Mesendoderm (in vitro differentiated cells): ENCODE results near the gene ATXN2L. TPM values are rescaled to one million over a fixed set of nuclear protein-coding genes. Genes with fewer than 3 reads are reported as not detected.
A peak's percentile ranks its signal among the peaks of the same experiment; 100 is the strongest.

ENCODE experiments used
- DNase-seq: peaks from one replicate; pipeline ENCODE4 v3.0.0; 2013
- H2AK5ac ChIP-seq: 2 replicates; pipeline ENCODE4 v1.6.1; 2013; ENCODE audit warnings: low read length, inconsistent platforms
- H2BK120ac ChIP-seq: 2 replicates; pipeline ENCODE4 v1.6.1; 2013; ENCODE audit warnings: low read depth, mild to moderate bottlenecking, low read length, moderate library complexity, mixed read lengths
- H2BK15ac ChIP-seq: replicated peaks from 2 replicates; pipeline ENCODE4 v1.6.1; 2013; ENCODE audit warnings: low read depth, mild to moderate bottlenecking, moderate library complexity
- H2BK5ac ChIP-seq: 2 replicates; pipeline ENCODE4 v1.6.1; 2013; ENCODE audit warnings: low read length, inconsistent platforms
- H3K18ac ChIP-seq: 2 replicates; pipeline ENCODE4 v1.6.1; 2013; ENCODE audit warnings: mild to moderate bottlenecking, low read length, mixed read lengths
- H3K23ac ChIP-seq: one replicate; pipeline ENCODE4 v1.6.1; 2013; ENCODE audit warnings: low read length
- H3K27ac ChIP-seq: 2 replicates; pipeline ENCODE4 v1.5.1; 2013; ENCODE audit warnings: low read depth, mild to moderate bottlenecking, inconsistent platforms, low read length, moderate library complexity
- H3K27me3 ChIP-seq: 2 replicates; pipeline ENCODE4 v1.6.1; 2013; ENCODE audit warnings: low read length, control low read depth, mild to moderate bottlenecking, inconsistent platforms; ENCODE audit not compliant: insufficient read depth, poor library complexity
- H3K36me3 ChIP-seq: 2 replicates; pipeline ENCODE4 v1.6.1; 2013; ENCODE audit warnings: low read length, inconsistent platforms; ENCODE audit not compliant: control insufficient read depth, insufficient read depth
- H3K4ac ChIP-seq: one replicate; pipeline ENCODE4 v1.6.1; 2013; ENCODE audit warnings: low read depth, mild to moderate bottlenecking, low read length, moderate library complexity
- H3K4me1 ChIP-seq: 2 replicates; pipeline ENCODE4 v1.6.1; 2013; ENCODE audit warnings: low read depth, low read length, inconsistent platforms; ENCODE audit not compliant: control insufficient read depth
- H3K4me2 ChIP-seq: 2 replicates; pipeline ENCODE4 v1.6.1; 2013; ENCODE audit warnings: low read length
- H3K4me3 ChIP-seq: 2 replicates; pipeline ENCODE4 v1.5.1; 2013; ENCODE audit warnings: mild to moderate bottlenecking, low read length
- H3K56ac ChIP-seq: one replicate; pipeline ENCODE4 v1.6.1; 2013; ENCODE audit warnings: low read length
- H3K79me1 ChIP-seq: 2 replicates; pipeline ENCODE4 v1.6.1; 2013; ENCODE audit warnings: low read length, inconsistent platforms
- H3K79me2 ChIP-seq: 2 replicates; pipeline ENCODE4 v1.6.1; 2013; ENCODE audit warnings: mild to moderate bottlenecking, low read length; ENCODE audit not compliant: control insufficient read depth, insufficient read depth
- H3K9ac ChIP-seq: 2 replicates; pipeline ENCODE4 v1.6.1; 2013; ENCODE audit warnings: low read length, inconsistent platforms
- H4K5ac ChIP-seq: one replicate; pipeline ENCODE4 v1.6.1; 2013; ENCODE audit warnings: low read length
- H4K8ac ChIP-seq: one replicate; pipeline ENCODE4 v1.6.1; 2013; ENCODE audit warnings: low read depth, mild to moderate bottlenecking, control low read depth, low read length, moderate library complexity
- WGBS: extraction: QIAGEN DNeasy Blood & Tissue Kit; methylation state at CpG from one replicate; pipeline ENCODE4 v1.1.7; 2013; ENCODE audit warnings: low lambda C conversion rate, missing lambda C conversion rate; ENCODE audit not compliant: insufficient coverage; ENCODE audit errors: extremely low coverage; 5-methylcytosine and 5-hydroxymethylcytosine counted together
- small RNA-seq: library from polyadenylated mRNA; stranded (forward); fragments of <200 nt; extraction: miRNeasy Mini kit (QIAGEN cat#:217004); gene quantifications from one replicate; pipeline ENCODE3, GENCODE V24; 2013; ENCODE audit not compliant: insufficient read depth

ATXN2L gene

DNA sequence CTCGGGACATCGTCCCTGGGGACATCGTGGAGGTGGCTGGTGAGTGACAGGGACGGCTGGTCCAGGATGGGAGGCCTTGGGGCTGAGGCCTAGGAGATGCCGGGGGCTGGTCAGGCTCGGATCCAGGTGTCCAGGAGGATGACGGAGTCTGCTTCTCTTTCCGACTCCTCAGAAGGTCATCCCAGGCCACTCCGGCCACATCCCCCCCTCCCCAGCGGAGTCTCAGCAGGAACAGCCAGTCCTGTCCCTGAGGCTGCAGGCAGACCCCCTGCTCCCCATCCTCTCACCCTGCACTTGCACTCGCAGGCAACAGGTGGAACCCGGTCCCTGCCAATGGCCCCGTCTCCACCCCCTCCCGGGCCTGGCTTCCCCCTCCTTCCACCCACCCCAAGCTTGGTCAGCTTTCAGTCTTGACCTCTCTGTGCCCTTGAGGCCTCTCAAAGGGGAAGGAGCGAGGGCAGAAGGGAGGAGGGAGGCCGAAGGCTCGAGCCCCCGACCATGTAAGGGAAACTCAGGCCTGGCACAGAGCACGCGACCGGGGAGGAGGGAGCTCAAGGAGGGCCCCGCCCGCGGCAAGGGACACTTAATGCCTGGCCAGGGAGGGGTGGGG lies 59.9 kb downstream of the ATXN2L start:
- no peak overlapping the region for H3K4me3 ChIP-seq
- H3K9ac ChIP-seq = no peak overlapping the region
- WGBS = no CpG with 5 or more reads among the region's 24 CpGs
- no peak overlapping the region for H4K8ac ChIP-seq
- H3K4ac ChIP-seq = no peak overlapping the region
- no peak overlapping the region for H3K18ac ChIP-seq
- no peaks in the 10 kb centered on the region for H3K27me3 ChIP-seq
- H2AK5ac ChIP-seq = no peak overlapping the region
- H3K4me1 ChIP-seq = no peaks in the 10 kb centered on the region
- H3K4me2 ChIP-seq = no peak overlapping the region
- H3K36me3 ChIP-seq = no peaks in the 10 kb centered on the region
- H2BK120ac ChIP-seq = no peak overlapping the region
- H3K27ac ChIP-seq = no peak overlapping the region
- H3K23ac ChIP-seq = no peak overlapping the region
- no peak overlapping the region for H4K5ac ChIP-seq
- no peaks in the 10 kb centered on the region for H3K79me2 ChIP-seq
- H3K56ac ChIP-seq = peak overlapping the region; percentile 15
- no peak overlapping the region for H2BK5ac ChIP-seq
- no peaks in the 10 kb centered on the region for H3K79me1 ChIP-seq
- no peak for DNase-seq
- H2BK15ac ChIP-seq = no peak overlapping the region

DNA sequence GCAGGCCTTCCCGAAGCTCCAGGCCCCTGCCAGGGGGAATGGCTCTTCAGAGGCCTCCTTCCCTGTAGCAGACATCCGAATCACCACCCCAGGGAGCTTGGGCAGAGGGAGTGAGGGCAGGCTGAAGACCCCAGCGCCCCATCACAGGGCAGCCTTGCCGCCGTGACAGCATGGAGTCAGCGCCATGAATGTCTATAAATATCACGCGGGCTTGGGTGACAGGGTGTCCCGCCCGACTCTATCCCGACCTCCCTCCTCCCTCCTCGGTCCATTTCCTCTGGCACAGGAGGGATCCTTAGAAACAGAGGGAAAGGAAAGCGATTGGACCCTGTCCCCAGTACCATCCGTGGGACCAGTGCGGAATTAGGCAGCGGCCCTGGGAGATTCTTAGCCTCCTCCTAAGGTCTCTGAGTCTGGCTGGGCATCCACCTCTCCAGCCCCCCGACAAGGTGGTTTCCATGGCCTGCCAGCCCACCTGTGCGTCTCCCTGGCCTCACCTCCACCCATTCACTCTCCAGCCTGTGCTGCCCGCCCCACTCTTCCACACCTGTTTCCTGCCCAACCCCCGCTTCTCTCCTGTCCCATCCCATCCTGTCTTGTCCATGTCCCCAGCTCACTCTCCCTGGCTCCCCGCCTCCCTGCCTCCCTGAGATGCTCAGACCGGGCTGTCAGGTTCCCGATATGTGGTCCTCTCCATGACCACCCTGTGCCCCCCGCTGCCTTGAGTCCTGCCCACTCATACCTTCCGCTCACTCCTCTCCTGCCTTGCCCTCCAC lies 60.6 kb downstream of the ATXN2L start:
- Histone ChIP-seq H3K27ac (no peak overlapping the region), H3K4me1 (no peaks in the 10 kb centered on the region), H3K9ac (no peak overlapping the region), H3K79me2 (no peaks in the 10 kb centered on the region), H3K36me3 (no peaks in the 10 kb centered on the region), H2AK5ac (no peak overlapping the region), H2BK15ac (no peak overlapping the region), H3K4me2 (no peak overlapping the region), H2BK120ac (no peak overlapping the region), H3K56ac (no peak overlapping the region), H3K23ac (no peak overlapping the region), H4K8ac (no peak overlapping the region), H3K4me3 (no peak overlapping the region), H3K27me3 (no peaks in the 10 kb centered on the region), H3K18ac (no peak overlapping the region), H2BK5ac (no peak overlapping the region), H4K5ac (no peak overlapping the region), H3K4ac (no peak overlapping the region), H3K79me1 (no peaks in the 10 kb centered on the region)
- no CpG with 5 or more reads among the region's 25 CpGs for WGBS
- no peak for DNase-seq

DNA sequence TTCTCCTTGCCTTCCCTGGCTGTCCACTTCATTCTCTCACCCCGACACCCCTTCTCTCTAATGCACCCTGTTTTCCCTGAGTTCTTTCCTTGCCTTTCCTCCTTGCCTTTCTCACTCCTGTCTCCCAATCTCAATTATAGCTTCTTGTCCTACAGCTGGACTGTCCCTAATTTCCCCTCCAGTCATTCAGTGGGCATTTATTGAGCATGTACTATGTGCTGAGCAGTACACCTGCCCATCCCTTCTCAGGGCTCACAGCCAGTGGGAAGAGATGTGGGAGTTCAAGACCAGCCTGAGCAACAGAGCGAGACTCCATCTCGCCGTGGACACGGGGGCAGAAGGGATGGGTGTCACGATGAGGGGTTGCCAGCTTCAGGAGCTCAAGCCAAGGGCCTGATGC lies 61.2 kb downstream of the ATXN2L start:
- Histone ChIP-seq H3K18ac (no peak overlapping the region), H3K79me1 (no peaks in the 10 kb centered on the region), H3K27me3 (no peaks in the 10 kb centered on the region), H3K56ac (no peak overlapping the region), H2BK5ac (no peak overlapping the region), H3K79me2 (no peaks in the 10 kb centered on the region), H3K4ac (no peak overlapping the region), H2BK120ac (no peak overlapping the region), H3K36me3 (no peaks in the 10 kb centered on the region), H3K4me3 (no peak overlapping the region), H3K27ac (no peak overlapping the region), H2BK15ac (no peak overlapping the region), H4K8ac (no peak overlapping the region), H3K9ac (no peak overlapping the region), H4K5ac (no peak overlapping the region), H3K23ac (no peak overlapping the region), H3K4me1 (no peaks in the 10 kb centered on the region), H3K4me2 (no peak overlapping the region), H2AK5ac (no peak overlapping the region)
- no peak for DNase-seq
- WGBS = no CpG with 5 or more reads among the region's 6 CpGs

Small RNA genes lying within 50 kb of the gene (small RNA-seq; reads per million reads assigned to genes)
- gene RF00416 = not detected
